NCI-H1436 (cell line): ENCODE measurements around the gene FBF1.
A peak's percentile ranks its signal among the peaks of the same experiment; 100 is the strongest.
"Not testable (repeated sequence)": the region's sequence is repeated elsewhere in the genome, so short reads cannot be mapped to it uniquely, and the experiment has no call there.

Source experiments
- DNase-seq: peaks from one replicate; lab custom pipeline; 2025; lab: John Stamatoyannopoulos, UW

FBF1 gene, protein sequence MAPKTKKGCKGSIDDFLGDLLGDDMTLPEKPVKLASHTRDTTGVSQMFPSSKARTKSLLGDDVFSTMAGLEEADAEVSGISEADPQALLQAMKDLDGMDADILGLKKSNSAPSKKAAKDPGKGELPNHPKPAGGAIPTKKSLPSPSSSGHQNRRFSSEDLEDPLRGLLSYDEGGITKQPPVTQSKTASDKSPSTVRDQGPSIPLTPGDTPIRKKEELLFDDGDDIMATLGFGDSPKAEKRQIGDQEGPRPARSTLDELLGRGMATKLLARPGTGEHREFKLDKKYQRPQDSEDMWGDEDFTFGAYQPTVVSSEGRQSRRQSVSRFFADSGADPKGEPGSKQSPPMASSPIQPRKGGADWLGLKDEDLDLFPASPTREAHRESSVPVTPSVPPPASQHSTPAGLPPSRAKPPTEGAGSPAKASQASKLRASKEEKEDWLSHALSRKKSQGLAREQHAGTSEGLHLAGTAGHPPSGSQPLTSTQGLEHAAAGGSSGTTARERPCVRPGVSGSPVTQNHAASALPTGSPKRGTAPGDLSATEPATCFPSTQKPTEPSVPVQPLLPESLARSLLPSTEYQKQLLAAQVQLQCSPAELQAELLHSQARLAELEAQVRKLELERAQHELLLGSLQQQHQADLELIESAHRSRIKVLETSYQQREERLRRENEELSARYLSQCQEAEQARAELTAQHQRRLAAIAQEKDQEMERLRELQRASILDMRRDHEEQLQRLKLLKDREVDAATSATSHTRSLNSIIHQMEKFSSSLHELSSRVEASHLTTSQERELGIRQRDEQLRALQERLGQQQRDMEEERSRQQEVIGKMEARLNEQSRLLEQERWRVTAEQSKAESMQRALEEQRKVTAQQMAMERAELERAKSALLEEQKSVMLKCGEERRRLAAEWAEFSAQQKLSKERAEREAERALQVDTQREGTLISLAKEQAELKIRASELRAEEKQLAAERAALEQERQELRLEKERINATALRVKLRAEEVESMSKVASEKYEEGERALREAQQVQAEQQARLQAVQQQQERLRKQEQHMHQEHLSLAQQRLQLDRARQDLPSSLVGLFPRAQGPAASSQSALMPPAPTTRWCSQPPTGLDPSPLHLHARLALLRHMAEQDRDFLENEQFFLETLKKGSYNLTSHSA

DNA sequence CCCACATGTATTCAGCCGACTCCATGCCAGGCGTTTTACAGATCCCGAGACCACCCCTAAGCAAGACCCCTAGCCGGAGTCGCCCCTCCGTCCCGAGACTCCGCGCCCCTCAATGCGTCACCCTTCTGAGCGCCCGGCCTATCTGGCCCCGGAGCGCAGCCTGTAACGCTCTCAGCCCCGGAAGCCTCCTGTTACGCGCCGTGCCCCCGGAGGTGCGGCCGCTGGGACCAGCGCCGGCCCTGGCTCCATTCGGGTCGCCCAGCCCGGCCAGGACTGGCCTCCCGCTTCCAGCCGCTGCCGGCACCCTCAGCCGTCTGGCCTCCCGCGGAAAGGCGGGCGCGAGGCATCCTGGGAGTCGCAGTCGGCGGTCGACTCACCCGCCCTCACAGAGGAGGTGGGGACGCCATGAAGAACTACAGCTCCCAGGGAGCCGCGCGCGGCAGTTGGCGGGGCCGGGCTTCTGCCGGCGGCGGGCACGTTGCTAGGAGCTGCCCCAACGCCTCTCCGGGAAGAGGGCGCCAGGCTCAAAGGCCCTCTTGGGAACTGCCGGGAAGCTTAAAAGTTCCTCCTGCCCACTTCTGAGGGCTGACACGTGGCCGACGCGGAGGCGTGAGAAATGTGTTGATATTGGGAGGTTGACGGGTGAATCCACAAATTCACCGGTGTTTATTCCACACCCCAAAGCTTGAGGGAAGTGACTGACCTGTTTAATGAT, at the start of gene FBF1:
TSS of gene FBF1 (minus strand) at position 316 of the 715 bp plus-strand sequence. CDS start 2,893 bp downstream, outside the sequence.
- DNase-seq = peak; percentile 94

DNA sequence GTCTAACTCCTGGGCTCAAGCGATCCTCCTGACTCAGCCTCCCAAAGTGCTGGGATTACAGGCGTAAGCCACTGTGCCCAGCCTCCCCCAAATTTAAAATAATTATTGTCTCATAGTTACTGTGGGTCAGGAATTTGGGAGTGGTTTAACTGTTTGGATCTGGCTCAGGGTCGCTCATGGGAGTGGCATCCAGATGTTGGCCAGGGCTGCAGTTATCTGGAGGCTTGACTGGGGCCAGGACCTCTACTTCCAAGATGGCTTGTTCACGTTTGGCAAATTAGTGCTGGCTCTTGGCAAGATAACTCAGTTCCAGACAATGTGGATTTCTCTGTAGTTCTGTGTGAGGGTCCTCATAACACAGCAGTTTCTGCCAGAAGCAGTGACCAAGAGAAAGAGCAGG, 46.2 kb upstream of the FBF1 start:
- no peak for DNase-seq

DNA sequence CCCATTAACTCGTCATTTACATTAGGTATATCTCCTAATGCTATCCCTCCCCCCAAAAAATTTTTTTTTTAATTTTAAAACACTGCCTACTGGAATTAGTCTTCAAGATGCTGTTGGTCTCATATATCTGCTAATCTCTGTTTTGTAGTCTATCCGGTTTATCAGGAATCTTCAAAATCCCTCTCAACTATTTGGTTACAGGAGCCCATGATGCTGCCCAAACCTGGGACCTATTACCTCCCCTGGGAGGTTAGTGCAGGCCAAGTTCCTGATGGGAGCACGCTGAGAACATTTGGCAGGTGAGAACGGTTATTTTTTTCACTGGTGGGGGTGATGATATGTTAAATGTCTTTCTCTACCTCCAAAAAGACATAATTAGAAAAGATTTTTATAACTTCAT, 45.1 kb upstream of the FBF1 start:
- DNase-seq = no peak

DNA sequence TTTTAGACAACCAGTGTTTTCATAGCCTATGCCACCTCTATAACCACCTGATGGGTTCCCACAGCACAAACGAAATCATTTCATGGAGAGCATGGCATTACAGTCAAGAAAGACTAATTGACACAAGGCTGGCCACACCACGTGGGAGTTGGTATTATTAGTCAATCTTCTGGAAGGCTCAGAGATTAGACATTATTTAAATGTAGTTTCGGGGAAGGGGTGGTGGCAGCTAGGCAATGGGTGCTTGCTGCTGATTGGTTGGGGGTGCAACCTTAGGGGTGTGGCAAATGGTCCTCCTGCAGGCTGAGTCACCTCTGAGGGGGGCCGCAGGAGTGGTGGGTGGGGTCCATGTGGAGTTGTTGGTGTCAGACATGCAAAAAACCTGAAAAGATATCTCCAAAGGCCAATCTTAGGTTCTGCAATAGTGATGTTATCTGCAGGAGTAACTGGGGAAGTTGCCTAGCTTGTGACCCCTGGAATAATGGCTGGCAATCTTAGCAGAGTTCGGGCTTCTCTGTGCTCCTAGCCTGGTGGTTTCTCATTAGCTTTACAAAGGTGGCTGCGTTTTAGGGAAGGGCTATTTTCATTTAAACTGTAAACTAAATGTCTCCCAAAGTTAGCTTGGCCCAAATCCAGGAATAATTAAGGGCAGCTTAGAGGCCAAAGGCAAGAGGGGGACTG, 42.8 kb upstream of the FBF1 start:
- DNase-seq = no peak

DNA sequence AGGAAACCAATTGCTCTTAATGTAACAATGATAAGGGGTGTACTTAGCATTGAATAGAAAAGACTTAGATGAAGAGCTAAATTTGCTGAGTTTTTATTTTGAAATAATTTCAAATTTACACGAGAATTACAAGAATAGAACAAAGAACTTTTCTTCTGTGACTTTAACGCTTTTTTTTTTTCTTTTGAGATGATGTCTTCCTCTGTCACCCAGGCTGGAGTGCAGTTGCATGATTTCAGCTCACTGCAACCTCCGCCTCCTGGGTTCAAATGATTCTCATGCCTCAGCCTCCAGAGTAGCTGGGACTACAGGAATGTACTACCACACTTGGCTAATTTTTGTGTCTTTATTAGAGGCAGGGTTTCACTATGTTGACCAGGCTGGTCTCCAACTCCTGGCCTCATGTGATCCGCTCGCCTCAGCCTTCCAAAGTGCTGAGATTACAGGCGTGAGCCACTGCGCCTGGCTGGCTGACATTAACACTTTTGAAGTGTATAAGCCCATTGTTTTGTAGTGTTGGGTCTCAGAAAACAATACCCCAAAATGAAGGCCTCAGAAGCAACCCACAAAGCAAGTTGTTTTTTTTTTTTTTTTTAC, 40.3 kb upstream of the FBF1 start:
- no peak for DNase-seq

DNA sequence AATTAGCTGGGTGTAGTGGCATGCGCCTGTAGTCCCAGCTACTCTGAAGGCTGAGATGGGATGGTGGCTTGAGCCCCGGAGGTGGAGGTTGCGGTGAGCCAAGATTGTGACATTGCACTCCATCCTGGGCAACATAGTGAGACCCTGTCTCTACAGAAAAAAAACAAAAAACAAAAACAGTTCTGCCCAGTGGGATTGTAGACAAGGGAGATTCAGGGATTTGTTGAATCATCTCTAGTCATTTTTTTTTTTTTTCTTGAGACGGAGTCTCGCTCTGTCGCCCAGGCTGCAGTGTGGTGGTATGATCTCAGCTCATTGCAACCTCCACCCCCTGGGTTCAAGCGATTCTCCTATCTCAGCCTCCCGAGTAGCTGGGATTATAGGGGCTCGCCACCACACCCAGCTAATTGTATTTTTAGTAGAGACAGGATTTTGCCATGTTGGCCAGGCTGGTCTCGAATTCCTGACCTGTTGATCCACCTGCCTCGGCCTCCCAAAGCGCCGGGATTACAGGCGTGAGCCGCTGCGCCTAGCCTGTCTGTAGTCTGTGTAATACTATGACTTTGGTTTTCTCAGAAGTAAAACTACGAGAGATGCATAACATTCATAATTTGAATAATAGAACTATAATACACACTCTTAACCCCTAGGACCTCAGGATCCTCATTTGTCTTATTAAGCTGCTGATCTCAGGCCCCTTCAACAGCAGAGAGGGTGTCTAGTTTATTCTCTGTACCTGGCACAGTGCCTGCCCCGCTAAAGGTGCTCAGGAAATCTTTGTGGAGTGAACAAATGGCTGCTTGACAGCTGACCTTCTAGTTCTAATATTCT, 39.6 kb upstream of the FBF1 start:
- DNase-seq = no peak

DNA sequence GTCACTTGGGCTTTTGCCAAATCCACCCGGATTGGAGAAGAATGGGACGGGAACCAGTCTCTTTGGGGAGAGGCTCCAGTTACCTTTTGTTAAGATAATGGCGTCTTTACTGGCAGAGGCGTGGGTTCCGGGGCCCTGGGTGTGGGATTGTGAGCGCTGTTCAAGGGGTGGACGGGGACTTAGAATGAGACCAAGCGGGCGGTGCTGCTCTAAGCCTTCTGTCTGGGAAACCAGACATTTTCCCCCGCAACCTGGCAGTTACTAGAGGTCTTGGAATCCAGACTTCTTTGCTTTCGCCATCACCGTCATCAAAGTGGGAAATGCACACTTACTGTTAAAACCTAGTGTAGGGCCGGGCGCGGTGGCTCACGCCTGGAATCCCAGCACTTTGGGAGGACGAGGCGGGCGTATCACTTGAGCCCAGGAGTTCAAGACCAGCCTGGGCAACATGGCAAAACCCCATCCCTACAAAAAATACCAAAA, 38.9 kb upstream of the FBF1 start:
- DNase-seq = no peak

DNA sequence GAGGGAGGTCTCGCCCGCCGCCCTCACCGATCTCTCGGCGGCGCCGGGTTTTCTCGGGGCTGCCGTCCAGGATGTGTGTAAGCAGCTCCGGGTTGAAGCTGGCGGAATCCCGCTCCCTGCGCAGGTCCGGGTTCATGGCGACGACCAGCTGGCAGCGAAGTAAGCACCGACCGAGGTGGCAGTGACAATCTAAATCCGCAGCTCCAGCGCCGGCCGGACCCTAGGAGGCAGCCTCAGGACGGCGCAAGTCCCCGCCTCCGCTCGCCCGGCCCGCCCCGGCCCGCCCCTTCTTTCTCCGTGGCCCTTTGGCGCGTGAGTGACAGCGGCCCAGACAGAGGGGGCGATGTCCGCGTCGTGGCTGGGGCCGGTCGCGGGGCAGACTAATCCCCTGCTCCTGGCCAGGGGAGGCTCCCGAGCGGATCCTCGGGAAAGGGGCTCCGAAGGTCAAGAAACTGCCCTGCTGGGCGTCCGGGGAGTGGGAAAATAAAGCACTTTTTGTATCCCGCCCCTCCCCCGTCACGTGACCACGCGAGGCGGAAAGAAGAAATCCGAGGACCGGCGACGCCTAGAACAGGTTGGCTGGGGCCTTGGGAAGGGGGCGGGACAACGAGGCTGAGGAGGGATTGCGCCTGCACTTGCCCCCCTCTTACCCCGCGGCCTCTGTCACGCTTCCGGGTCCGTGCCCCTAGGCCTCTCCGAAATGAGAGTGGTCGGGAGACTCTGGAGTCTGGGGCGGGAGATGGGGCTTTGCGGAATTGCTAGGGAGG, 38.3 kb upstream of the FBF1 start, which contains the start of the genes ACOX1 and TEN1:
TSS of gene ACOX1 (minus strand) at position 229 of the 767 bp plus-strand sequence. CDS start at position 136, 93 bp downstream.
TSS of gene TEN1 (plus strand) at position 303 of the 767 bp plus-strand sequence. CDS start 6,953 bp downstream, outside the sequence.
- DNase-seq = peak; percentile 99

DNA sequence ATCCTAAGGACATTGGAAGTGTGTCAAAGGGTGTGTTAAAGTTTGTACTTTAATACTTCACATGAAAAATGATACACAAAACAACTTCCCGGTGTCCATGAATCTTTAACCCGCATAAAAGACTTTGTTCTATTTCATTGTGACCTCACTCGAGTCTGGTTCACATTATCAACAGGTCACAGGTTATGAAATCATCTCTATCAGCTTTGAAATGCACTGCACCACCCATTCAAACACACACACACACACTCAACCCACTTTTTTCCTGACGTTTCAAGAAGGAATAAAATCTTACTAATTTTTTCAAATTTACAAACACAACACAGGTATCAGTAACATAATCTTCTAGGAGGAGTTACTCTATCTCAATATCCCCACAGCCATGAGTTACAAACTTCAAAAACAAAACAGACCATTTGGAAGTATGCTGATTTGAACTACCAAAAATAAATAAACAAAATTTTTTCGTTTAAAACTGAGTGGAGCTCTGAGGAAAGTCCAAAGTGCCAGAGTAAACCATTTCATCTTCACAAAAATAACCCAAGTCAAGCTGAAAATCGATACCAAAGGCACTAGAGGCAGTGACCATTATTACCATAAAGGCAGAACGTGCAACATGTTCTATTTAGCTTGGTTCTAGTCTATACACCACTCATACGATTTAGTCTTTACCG, 35.5 kb upstream of the FBF1 start:
- DNase-seq = no peak

DNA sequence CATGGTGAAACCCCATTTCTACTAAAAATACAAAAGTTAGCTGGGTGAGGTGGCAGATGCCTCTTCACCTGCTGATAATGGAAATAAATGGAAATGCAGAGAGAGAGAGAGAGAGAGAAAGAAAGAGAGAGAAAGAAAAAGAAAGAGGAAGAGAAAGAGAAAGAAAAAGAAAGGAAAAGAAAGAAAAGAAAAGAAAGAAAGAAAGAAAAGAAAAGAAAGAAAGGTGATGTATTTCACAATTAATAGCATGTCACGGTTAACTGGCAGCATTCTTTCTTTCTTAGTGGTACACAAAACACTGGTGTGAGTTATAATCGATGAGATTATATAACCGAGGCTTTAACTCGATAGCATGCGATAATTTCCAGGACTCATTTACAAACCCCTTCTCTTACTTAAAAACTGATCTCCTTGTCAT, 34.9 kb upstream of the FBF1 start:
- DNase-seq = no peak

DNA sequence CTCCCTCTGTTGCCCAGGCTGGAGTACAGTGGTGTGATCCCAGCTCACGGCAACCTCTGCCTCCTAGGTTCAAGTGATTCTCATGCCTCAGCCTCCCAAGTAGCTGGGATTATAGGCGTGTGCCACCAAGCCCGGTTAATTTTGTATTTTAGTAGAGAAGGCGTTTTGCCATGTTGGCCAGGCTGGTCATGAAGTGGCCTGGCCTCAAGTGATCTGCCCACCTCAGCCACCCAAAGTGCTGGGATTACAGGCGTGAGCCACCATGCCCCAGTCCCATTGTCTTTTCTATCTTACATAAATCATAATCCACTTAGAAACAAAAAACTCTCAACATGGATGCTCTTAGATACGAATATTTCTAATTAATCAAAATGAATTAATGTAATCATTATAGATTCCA, 34.3 kb upstream of the FBF1 start:
- DNase-seq = not testable (repeated sequence)

DNA sequence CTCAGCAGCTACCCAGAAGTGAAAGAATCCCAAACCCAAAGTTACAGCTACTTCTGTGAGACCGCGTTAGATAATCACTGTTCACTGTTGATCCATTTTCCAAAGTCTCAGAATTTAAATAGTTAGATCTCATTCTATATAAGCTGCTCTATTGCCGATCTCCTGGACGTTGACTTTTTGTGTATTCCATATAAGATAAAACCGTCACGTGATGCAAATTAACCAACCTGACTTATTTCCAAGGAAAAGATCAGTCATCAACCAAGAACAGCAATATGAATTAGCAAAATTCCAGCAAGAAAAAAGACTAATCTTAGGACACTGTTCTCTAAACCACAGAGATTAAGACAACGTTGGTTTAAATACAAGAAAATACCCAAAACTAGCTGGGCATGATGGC, 29.8 kb upstream of the FBF1 start:
- DNase-seq = no peak

DNA sequence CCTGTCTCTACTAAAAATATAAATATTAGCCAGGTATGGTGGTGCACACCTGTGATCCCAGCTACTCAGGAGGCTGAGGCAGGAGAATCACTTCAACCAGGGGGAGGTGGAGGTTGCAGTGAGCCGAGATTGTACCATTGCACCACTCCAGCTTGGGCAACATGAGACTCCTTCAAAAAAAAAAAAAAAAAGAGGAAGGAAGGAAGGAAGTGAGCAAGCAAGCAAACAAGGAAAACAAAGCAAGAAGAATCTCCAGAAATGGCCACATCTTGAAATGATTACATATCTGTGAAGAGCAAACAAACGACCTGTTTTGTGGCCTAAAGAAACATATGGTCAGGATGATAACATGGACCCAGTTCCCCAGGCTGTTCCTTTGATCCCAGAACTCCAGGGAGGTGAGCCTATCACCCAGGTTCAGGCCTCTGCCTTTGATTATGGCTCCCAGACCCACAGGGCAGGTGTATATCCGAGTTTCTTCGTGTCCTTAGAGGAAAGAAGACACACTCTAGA, 29.2 kb upstream of the FBF1 start:
- no peak for DNase-seq

DNA sequence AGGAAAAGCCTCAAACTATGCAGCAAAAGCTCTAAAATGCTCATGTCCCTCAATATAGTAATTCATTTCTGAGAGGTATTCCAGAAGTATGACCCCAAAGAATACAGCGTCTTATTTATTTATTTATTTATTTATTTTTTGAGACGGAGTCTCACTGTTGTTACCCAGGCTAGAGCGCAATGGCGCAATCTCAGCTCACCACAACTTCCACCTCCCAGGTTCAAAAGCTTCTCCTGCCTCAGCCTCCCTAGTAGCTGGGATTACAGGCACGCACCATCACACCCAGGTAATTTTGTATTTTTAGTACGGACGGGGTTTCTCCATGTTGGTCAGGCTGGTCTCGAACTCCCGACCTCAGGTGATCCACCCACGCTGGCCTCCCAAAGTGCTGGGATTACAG, 28.2 kb upstream of the FBF1 start:
- DNase-seq = not testable (repeated sequence)

DNA sequence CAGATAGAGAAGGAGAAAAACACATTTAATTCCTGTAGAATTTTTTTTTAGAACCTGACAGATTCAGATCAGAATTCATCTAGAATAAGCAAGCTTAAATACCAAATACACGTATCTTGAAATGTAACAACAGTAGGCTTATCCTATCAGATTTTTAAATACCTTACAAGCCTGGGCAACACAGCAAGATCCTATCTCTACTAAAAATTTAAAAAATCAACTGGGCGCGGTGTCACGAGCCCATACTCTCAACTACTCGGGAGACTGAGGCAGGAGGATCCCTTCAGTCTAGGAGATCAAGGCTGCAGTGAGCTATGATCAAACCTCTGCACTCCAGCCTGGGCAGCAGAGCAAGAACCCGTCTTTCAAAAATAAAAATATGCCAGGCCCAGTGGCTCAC, 24.6 kb upstream of the FBF1 start:
- DNase-seq = no peak

DNA sequence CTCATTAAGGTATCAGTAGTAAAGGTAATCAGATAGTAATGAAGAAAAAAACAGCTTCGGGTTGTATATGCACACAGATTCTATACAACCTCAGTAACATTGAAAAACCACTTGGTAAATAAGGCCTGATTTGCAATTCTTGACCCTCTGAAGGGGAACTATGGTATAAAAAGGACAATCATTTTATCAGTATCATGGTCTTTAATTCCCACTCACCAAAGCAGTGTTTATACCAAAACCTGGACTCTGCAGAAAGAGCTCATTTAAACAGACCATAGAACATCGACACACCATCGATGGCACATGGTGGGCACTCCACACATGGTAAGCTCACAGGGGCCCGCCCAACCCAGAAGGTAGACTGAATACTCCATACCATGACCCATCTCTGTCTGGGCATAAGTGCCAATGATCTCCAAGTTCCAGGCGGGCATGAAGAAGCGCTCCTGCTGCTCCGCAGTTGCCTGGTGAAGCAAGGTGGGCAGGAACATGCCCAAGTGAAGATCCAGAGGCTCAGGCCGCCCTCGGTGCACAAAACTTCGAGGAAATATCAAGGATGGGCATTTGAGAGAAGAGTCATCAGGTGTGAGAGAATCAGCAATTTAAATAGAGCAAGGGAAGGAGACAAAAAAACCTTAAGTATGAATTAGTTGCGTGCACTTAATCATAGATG, 19.1 kb upstream of the FBF1 start:
- DNase-seq = no peak
